Measurements from ENCODE around the gene CMC4.
A peak's percentile ranks its signal among the peaks of the same experiment; 100 is the strongest.

CMC4 gene

GRCh38 chrX:155070975-155071693, at the start of gene CMC4, which contains the start of the genes BRCC3 and MTCP1:
TSS of gene CMC4 (minus strand) at chrX:155071136. CDS start at chrX:155064023, 7,113 bp downstream.
TSS of gene BRCC3 (plus strand) at chrX:155071508. CDS start at chrX:155071528, 20 bp downstream.
TSS of gene MTCP1 (minus strand) at chrX:155071136. CDS start at chrX:155066010, 5,126 bp downstream.
- DNase-seq, result peak; percentile 76

DNA sequence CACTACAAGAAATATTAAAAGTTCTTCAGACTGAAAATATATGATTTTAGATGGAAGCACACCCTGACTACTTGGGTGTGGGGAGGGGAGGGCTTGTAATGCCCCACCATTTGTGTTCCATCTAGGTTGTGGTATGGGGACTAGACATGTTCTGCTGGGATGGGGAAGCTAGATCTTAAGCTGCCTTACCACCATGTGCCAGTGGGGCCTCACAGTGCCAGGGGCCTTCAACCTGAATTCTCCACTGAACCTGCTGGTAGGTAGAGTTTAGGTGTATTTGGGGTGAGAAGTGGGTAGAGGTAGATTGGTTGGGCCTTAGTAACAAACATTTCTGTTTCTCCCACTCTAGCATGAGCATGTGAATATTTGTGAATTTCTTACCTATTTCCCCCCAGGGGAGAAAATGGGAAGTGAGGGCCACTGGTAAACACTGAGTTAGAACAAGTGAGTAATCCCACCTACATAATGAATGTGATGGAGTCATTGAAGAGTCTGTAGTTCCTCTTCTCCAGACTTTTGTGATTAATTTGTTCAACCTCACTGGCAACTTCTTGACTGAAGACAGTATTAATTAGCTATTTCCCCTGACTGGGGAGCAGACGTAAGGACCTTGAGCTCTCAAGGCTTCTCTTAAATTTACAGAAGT, 44.4 kb upstream of the CMC4 start:
- no peak for DNase-seq

GRCh38 chrX:155113097-155113496, 42.2 kb upstream of the CMC4 start:
- DNase-seq, result no peak

DNA sequence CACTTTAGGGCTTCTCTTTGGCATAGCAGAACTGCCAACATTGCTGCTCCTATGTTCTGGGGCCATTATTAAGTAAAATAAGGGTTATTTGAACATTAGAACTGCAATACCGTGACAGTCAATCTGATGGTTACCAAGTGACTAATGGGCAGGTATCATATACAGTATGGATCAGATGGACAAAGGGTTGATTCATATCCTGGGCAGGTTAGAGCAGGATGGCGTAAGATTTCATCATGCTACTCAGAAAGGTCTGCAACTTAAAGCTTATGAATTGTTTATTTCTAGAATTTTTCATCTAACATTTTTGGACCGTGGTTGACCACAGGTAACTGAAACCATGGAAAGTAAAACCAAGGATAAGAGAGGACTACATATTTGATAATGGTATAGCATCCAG, 41.2 kb upstream of the CMC4 start:
- peak; percentile 17 for DNase-seq

DNA sequence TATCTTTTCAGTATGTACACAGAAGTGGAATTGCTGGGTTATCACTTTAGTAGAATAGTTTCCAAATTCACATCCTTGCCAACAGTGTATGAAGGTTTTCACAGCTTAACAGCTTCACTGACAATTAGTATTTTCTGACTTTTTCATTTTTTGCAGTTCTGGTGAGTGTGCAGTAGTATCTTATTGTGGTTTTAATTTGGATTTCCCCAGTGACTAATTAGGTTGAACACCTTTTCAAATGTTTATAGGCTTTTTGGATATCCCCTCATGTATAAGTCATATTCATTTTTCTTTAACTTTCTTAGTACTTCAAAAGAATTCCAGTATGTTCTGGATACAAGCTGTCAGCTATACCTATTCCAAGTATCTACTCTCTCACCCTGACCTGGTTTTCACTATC, 37.5 kb upstream of the CMC4 start:
- DNase-seq, result no peak

- no peak for DNase-seq
Observed at GRCh38 chrX:155105919-155106318, 35.0 kb upstream of the CMC4 start.

DNA sequence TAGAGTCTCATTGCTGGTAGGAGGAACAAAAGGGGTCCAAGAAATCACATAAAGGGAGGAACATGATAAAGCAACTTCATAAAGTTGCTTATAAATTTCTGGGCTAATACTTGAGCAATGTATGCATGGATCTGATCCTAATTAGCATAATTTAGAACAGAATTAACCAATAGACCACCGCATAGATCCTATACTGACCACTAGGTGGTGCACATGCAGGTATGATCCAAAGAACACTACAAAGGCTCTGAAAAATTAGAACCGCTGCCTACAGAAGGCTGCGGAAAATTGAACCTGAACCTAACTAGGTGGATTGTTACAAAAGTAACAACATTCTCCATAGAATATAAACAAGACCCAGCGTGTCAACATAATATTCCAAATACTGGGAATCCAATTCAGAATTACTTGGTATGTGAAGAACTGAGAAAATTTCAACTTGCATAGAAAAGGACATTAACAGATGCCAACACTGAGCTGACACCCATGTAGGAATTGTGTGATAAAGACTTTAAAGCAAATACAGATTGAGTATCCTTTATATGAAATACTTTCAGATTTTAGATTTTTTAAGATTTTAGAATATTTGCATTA, 23.6 kb upstream of the CMC4 start:
- DNase-seq, result peak; percentile 12

GRCh38 chrX:155086961-155087735, 16.2 kb upstream of the CMC4 start:
- no peak for DNase-seq

DNA sequence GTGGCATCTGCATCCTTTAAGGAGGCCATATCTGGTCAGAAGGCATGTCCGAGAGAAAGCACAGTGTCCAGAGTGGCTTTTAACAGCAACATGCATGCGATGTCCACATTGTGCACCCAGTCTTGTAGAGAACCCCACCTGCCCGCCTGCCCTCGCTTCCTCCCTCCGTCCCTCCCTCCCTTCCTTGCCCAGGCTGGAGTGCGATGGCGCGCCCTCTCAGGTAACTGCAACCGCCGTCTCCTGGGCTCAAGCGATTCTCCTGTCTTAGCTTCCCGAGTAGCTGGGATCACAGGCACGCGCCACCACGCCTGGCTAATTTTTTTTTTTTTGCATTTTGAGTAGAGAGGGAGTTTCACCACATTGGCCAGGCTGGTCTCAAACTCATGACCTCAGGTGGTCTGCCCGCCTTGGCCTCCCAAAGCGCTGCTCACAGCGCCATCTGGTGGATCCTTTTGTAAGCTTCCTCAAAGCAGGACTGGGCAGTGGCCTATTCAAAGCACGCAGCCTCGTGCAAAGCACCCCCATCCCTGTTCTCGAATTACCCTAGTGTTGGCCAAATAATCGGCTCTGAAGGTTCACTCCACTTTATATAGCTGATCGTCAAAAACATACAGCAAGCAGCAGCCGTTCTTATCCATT, 15.4 kb upstream of the CMC4 start:
- peak; percentile 24 for DNase-seq

GRCh38 chrX:155071694-155072280, 851 bp upstream of the CMC4 start:
- DNase-seq, result no peak

DNA sequence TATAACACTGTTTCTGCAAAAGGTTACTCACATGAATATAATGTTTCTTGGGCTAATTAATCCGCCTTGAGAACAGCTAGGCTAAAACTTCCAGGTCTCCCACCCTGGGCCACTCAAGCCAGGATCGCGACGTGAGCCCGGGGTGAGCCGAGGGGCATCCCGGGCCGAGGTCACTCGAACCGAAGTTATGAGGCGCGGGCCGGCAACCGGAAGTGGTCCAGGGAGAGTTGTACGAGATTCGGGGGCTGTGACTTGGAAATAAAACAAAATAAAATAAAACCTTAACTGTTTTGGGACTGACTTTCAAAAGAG, 317 bp downstream of the CMC4 start:
- DNase-seq, result no peak

DNA sequence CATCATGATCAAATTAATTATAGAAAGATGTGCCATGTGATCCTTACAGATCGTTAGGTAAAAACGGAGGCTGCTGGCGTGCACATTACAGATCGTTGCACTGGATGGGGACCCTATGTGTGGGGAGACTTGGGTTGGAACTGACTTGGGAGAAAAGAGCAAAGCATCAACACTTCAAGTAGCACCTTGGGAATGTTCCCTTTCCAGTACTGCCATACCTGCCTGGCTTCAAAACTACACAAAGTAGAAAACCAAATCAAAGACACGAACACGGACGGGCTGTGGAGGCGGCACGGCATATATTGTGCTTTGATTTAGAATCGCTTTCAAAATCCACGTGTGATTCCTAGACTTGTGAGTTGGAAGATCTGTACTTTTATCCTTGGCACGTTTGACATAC, 898 bp downstream of the CMC4 start:
- DNase-seq, result no peak

DNA sequence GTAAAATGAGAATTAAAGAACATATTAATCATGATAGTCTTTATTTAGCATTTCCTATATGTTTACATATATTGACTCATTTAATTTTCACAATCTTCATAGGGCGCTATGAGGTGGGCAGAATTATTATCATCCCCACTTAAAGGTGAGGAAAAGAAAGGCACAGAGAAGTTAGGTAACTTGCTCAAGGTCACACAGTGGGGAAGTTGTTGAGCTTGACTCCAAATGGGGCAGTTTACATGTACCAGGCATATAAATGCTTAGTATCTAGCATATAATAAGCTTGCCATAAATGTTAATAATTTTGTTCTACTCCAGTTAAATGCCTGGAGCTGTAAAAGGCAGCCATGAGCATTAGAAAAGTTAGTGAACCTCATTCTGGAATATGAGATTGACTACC, 1.5 kb downstream of the CMC4 start:
- no peak for DNase-seq

DNA sequence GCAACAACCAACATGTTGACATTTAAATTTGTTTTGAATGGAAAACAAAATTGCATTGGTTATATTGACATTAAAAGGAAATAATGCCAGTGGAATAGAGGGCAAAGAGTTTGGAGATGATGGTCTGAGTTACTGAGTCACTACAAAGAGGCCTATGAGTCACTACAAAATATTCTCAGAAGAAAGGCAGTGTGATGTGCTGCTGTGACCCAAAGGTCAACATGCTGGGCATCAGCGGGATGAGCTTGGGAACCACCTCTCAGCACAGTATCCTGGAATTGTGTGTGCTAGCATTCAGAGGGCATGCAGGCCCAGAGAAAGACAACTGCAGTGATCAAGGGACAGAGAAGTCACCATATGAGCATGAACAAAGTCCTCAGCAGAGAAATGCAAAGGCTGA, 2.8 kb downstream of the CMC4 start:
- DNase-seq, result peak; percentile 14

- DNase-seq, result peak; percentile 36
Observed at GRCh38 chrX:155065035-155065734, 5.8 kb downstream of the CMC4 start.

- DNase-seq, result no peak
Observed at GRCh38 chrX:155061760-155062159, 9.2 kb downstream of the CMC4 start.

GRCh38 chrX:155056877-155057792, 13.8 kb downstream of the CMC4 start:
- peak; percentile 69 for DNase-seq

- no peak for DNase-seq
Observed at GRCh38 chrX:155056471-155056870, 14.5 kb downstream of the CMC4 start.

GRCh38 chrX:155055494-155055893, 15.4 kb downstream of the CMC4 start:
- DNase-seq, result no peak

DNA sequence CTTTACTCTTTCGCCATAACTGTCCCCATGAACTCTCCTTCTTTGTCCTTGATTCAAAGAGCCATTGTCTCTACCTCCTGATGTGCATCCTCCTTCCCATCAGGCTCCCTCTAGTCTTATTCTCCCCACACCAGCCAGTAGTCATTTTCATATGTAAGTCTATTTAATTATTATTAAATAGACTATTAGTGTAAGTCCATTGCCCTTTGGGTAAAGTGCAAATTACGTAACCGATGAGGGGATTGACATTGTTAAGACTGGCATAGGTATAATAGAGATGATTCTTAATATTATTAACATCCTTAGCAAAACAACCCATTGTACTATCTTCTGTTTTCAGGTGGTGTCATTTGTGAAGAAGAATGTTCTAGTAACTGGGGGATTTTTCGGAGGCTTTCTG, 16.7 kb downstream of the CMC4 start:
- no peak for DNase-seq

DNA sequence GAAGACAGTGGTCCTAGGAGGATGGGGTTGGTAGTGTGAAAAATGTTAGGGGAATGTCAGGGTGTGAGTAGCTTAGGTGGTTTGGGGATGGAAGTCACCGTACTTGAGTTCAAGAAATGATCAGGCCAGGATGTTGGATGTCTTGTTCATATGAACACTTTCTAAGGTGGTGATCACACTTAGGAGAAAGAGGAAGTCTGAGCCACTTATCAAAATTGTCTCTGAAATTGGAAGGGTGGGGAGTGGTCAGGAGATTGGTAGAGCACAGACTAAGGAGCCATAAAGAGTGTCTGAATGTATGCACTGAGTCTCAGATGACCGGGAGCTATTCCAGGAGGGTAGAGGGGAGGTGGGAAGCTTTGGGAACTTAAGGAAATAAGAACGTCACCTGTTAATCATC, 17.3 kb downstream of the CMC4 start:
- no peak for DNase-seq
